ENCODE measurements around the gene SALL1. TPM values are rescaled to one million over a fixed set of nuclear protein-coding genes. Genes with fewer than 3 reads are reported as not detected.

The SALL1 gene
- polyA plus RNA-seq, 1 donor from 2014 or later = 0.22 TPM

GRCh38 chr16:51164574-51164973, 13.5 kb upstream of the SALL1 start:
- TF ChIP-seq MXI1 (conservative IDR thresholded peaks at IDR 0.05; ENCODE audit: poor library complexity, severe bottlenecking) (no peak), POLR2AphosphoS5 (IDR thresholded peaks at IDR 0.05) (no peak), EP300 (conservative IDR thresholded peaks at IDR 0.05; ENCODE audit: poor library complexity, severe bottlenecking) (no peak), RAD21 (conservative IDR thresholded peaks at IDR 0.05) (no peak), EZH2 (IDR thresholded peaks at IDR 0.05; ENCODE audit: borderline replicate concordance, insufficient read depth, low read length, poor library complexity, severe bottlenecking) (no peak), SMC3 (conservative IDR thresholded peaks at IDR 0.05; ENCODE audit: poor library complexity) (no peak), CTCF (IDR thresholded peaks at IDR 0.05; ENCODE audit: poor library complexity, severe bottlenecking) (no peak), REST (IDR thresholded peaks at IDR 0.05; ENCODE audit: borderline replicate concordance) (no peak), TAF1 (IDR thresholded peaks at IDR 0.05; ENCODE audit: low read depth) (no peak)
- Histone ChIP-seq H3K9me2 (ENCODE audit: insufficient read depth, low read length) (no peaks in the 10 kb centered on the region), H3K9ac (ENCODE audit: low read length) (no peak overlapping the region), H3K79me2 (replicated peaks; ENCODE audit: insufficient read depth, low read length) (no peaks in the 10 kb centered on the region), H2AFZ (ENCODE audit: low read depth, low read length) (no peak overlapping the region), H4K20me1 (ENCODE audit: insufficient read depth) (no peaks in the 10 kb centered on the region), H3K4me3 (ENCODE audit: low read length) (no peak overlapping the region), H3K9me3 (ENCODE audit: low read length) (no peaks in the 10 kb centered on the region), H3K36me3 (ENCODE audit: insufficient read depth, low read length) (no peaks in the 10 kb centered on the region), H3K4me2 (ENCODE audit: low read length) (no peak overlapping the region), H3F3A (ENCODE audit: insufficient read depth, low read length, poor library complexity, severe bottlenecking) (no peaks in the 10 kb centered on the region), H3K27ac (ENCODE audit: low read length) (no peak overlapping the region), H3K27me3 (ENCODE audit: insufficient read depth, low read depth, low read length) (no peaks in the 10 kb centered on the region)

- TF ChIP-seq SMC3 (conservative IDR thresholded peaks at IDR 0.05; ENCODE audit: poor library complexity) (no peak), REST (IDR thresholded peaks at IDR 0.05; ENCODE audit: borderline replicate concordance) (no peak), EP300 (conservative IDR thresholded peaks at IDR 0.05; ENCODE audit: poor library complexity, severe bottlenecking) (no peak), TAF1 (IDR thresholded peaks at IDR 0.05; ENCODE audit: low read depth) (no peak), RAD21 (conservative IDR thresholded peaks at IDR 0.05) (no peak), MXI1 (conservative IDR thresholded peaks at IDR 0.05; ENCODE audit: poor library complexity, severe bottlenecking) (no peak), EZH2 (IDR thresholded peaks at IDR 0.05; ENCODE audit: borderline replicate concordance, insufficient read depth, low read length, poor library complexity, severe bottlenecking) (no peak), POLR2AphosphoS5 (IDR thresholded peaks at IDR 0.05) (no peak), CTCF (IDR thresholded peaks at IDR 0.05; ENCODE audit: poor library complexity, severe bottlenecking) (no peak)
- Histone ChIP-seq H3K9ac (ENCODE audit: low read length) (no peak overlapping the region), H3K79me2 (replicated peaks; ENCODE audit: insufficient read depth, low read length) (no peaks in the 10 kb centered on the region), H3K27me3 (ENCODE audit: insufficient read depth, low read depth, low read length) (no peaks in the 10 kb centered on the region), H4K20me1 (ENCODE audit: insufficient read depth) (no peaks in the 10 kb centered on the region), H3K4me2 (ENCODE audit: low read length) (no peak overlapping the region), H3K27ac (ENCODE audit: low read length) (no peak overlapping the region), H3K4me3 (ENCODE audit: low read length) (no peak overlapping the region), H3F3A (ENCODE audit: insufficient read depth, low read length, poor library complexity, severe bottlenecking) (no peaks in the 10 kb centered on the region), H3K9me2 (ENCODE audit: insufficient read depth, low read length) (no peaks in the 10 kb centered on the region), H3K9me3 (ENCODE audit: low read length) (no peaks in the 10 kb centered on the region), H3K36me3 (ENCODE audit: insufficient read depth, low read length) (no peaks in the 10 kb centered on the region), H2AFZ (ENCODE audit: low read depth, low read length) (no peak overlapping the region)
Observed at GRCh38 chr16:51163894-51164566, 13.0 kb upstream of the SALL1 start.

Measured in neural cell (in vitro differentiated cells).